Neural progenitor cell (in vitro differentiated cells): ENCODE results near the gene CCS.

Experiments
- EZH2 ChIP-seq: fragments of 200-600 bp; sonication (generic); IDR thresholded peaks from 2 replicates; pipeline ENCODE4 v1.6.1; 2017; ENCODE audit warnings: antibody characterized with exemption, mild to moderate bottlenecking, moderate library complexity
- TF ChIP-seq, protein P1 (sequence below): fragments of 200-600 bp; sonication (generic); IDR thresholded peaks from 2 replicates; pipeline ENCODE4 v1.5.1; 2017; ENCODE audit warnings: antibody characterized with exemption, mild to moderate bottlenecking

DNA sequence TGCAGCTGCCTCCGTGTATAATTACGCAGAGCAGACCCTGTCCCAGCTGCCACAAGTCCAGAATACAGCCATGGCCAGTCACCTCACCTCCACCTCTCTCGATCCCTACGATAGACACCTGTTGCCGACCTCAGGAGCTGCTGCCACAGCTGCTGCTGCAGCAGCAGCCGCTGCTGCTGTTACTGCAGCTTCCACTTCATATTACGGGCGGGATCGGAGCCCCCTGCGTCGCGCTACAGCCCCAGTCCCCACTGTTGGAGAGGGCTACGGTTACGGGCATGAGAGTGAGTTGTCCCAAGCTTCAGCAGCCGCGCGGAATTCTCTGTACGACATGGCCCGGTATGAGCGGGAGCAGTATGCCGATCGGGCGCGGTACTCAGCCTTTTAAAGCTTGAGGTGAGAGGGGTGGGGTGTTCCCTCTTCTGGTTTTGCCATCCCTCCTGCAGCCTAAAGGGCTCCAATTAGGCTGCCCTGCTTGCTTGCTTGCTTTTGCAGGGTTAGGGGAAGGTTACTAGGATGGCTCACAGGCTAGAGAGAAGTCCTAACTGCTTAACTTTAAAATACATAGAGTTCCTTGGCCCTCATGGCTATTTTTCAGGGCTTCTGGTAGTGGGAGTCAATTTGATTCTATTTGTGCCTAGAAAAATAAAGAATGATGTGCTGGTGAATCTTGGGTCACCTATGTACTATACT, 50.9 kb downstream of the CCS start:
- TF ChIP-seq, protein P1, sequence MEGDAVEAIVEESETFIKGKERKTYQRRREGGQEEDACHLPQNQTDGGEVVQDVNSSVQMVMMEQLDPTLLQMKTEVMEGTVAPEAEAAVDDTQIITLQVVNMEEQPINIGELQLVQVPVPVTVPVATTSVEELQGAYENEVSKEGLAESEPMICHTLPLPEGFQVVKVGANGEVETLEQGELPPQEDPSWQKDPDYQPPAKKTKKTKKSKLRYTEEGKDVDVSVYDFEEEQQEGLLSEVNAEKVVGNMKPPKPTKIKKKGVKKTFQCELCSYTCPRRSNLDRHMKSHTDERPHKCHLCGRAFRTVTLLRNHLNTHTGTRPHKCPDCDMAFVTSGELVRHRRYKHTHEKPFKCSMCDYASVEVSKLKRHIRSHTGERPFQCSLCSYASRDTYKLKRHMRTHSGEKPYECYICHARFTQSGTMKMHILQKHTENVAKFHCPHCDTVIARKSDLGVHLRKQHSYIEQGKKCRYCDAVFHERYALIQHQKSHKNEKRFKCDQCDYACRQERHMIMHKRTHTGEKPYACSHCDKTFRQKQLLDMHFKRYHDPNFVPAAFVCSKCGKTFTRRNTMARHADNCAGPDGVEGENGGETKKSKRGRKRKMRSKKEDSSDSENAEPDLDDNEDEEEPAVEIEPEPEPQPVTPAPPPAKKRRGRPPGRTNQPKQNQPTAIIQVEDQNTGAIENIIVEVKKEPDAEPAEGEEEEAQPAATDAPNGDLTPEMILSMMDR, result no peak
- TF ChIP-seq EZH2, result no peak
